Mesenchymal stem cell (in vitro differentiated cells and primary cell): ENCODE measurements around the gene LHX1.

Experiments
- DNase-seq: peaks from one replicate; pipeline ENCODE4 v3.0.0-alpha.2; 2013
- H2AFZ ChIP-seq: one replicate; pipeline ENCODE4 v1.6.1; 2013; ENCODE audit warnings: low read depth, mild to moderate bottlenecking, control low read depth, inconsistent platforms, low read length, moderate library complexity
- H2AK5ac ChIP-seq: 2 replicates; pipeline ENCODE4 v1.6.1; 2013; ENCODE audit warnings: low read length, moderate library complexity, mild to moderate bottlenecking, inconsistent platforms; ENCODE audit not compliant: severe bottlenecking
- H2BK120ac ChIP-seq: one replicate; pipeline ENCODE4 v1.6.1; 2013; ENCODE audit warnings: low read depth, mild to moderate bottlenecking, inconsistent platforms, low read length, moderate library complexity
- H2BK12ac ChIP-seq, 2 experiments: one replicate each; pipeline ENCODE4 v1.6.1; 2013; ENCODE audit warnings: inconsistent platforms in 2 of 2, low read length in 2 of 2, mild to moderate bottlenecking in 2 of 2, moderate library complexity in 2 of 2, control low read depth in 1 of 2
- H2BK15ac ChIP-seq: one replicate; pipeline ENCODE4 v1.6.1; 2013; ENCODE audit warnings: mild to moderate bottlenecking, low read depth, inconsistent platforms; ENCODE audit not compliant: poor library complexity, severe bottlenecking
- H2BK5ac ChIP-seq: 2 replicates; pipeline ENCODE4 v1.6.1; 2013; ENCODE audit warnings: low read depth, mild to moderate bottlenecking, low read length, control low read depth, inconsistent platforms; ENCODE audit not compliant: poor library complexity, severe bottlenecking
- H3K14ac ChIP-seq, 2 experiments: one replicate each; pipeline ENCODE4 v1.6.1; 2013; ENCODE audit warnings: inconsistent platforms in 2 of 2, low read length in 2 of 2, control low read depth in 1 of 2, mild to moderate bottlenecking in 1 of 2, moderate library complexity in 1 of 2
- H3K18ac ChIP-seq, 2 experiments: one replicate each; pipeline ENCODE4 v1.6.1; 2013; ENCODE audit warnings: inconsistent platforms in 2 of 2, low read length in 2 of 2, control low read depth in 1 of 2, low read depth in 1 of 2, mild to moderate bottlenecking in 1 of 2
- H3K23ac ChIP-seq, 2 experiments: one replicate each; pipeline ENCODE4 v1.6.1; 2013; ENCODE audit warnings: inconsistent platforms in 2 of 2, low read length in 2 of 2, mild to moderate bottlenecking in 2 of 2, moderate library complexity in 2 of 2, control low read depth in 1 of 2
- H3K27ac ChIP-seq: 2 replicates; pipeline ENCODE4 v1.5.1; 2013; ENCODE audit warnings: mild to moderate bottlenecking, moderate library complexity, low read length, control low read depth, inconsistent platforms; ENCODE audit not compliant: poor library complexity, severe bottlenecking
- H3K27me3 ChIP-seq, 2 experiments: 2 replicates each; pipeline versions ENCODE4 v1.6.1 to v1.7.0; 2013; ENCODE audit warnings: low read length in 2 of 2, mild to moderate bottlenecking in 2 of 2, moderate library complexity in 2 of 2, control low read depth in 1 of 2, inconsistent platforms in 1 of 2; ENCODE audit not compliant: control insufficient read depth in 1 of 2, insufficient read depth in 1 of 2
- H3K36me3 ChIP-seq, 2 experiments: 2 replicates each; pipeline versions ENCODE4 v1.6.1 to v1.7.0; 2013; ENCODE audit warnings: low read length in 2 of 2, control low read depth in 1 of 2, inconsistent platforms in 1 of 2, low read depth in 1 of 2, mild to moderate bottlenecking in 1 of 2; ENCODE audit not compliant: insufficient read depth in 2 of 2, control insufficient read depth in 1 of 2
- H3K4ac ChIP-seq, 2 experiments: one replicate each; pipeline ENCODE4 v1.6.1; 2013; ENCODE audit warnings: inconsistent platforms in 2 of 2, low read length in 2 of 2, mild to moderate bottlenecking in 2 of 2, moderate library complexity in 2 of 2, control low read depth in 1 of 2, low read depth in 1 of 2
- H3K4me1 ChIP-seq: 2 replicates; pipeline ENCODE4 v1.6.1; 2013; ENCODE audit warnings: low read depth, low read length, control low read depth; ENCODE audit not compliant: control insufficient read depth, insufficient read depth
- H3K4me2 ChIP-seq: 2 replicates; pipeline ENCODE4 v1.6.1; 2013; ENCODE audit warnings: low read length, mild to moderate bottlenecking, inconsistent platforms; ENCODE audit not compliant: poor library complexity, severe bottlenecking
- H3K4me3 ChIP-seq, 2 experiments: 2 replicates each; pipeline versions ENCODE4 v1.5.1 to v1.7.0; 2013; ENCODE audit warnings: low read length in 2 of 2, mild to moderate bottlenecking in 2 of 2, control low read depth in 1 of 2, low read depth in 1 of 2; ENCODE audit not compliant: insufficient read depth in 1 of 2
- H3K79me1 ChIP-seq: replicated peaks from 2 replicates; pipeline ENCODE4 v1.6.1; 2013; ENCODE audit warnings: mild to moderate bottlenecking, control low read depth, low read length, inconsistent platforms; ENCODE audit not compliant: poor library complexity, severe bottlenecking
- H3K9ac ChIP-seq: 2 replicates; pipeline ENCODE4 v1.7.0; 2013; ENCODE audit warnings: mild to moderate bottlenecking, low read length, moderate library complexity
- H3K9me3 ChIP-seq: 2 replicates; pipeline ENCODE4 v1.7.0; 2013; ENCODE audit warnings: mild to moderate bottlenecking, low read length; ENCODE audit not compliant: control insufficient read depth
- H4K8ac ChIP-seq: one replicate; pipeline ENCODE4 v1.6.1; 2013; ENCODE audit warnings: inconsistent platforms, mild to moderate bottlenecking, low read length, moderate library complexity
- H4K91ac ChIP-seq: one replicate; pipeline ENCODE4 v1.6.1; 2013; ENCODE audit warnings: mild to moderate bottlenecking, low read length, inconsistent platforms
- WGBS: methylation state at CpG from one replicate; pipeline ENCODE4 v1.1.7; 2013; ENCODE audit warnings: mixed read lengths; 5-methylcytosine and 5-hydroxymethylcytosine counted together

LHX1 gene

GRCh38 chr17:36923814-36924221, 13.5 kb upstream of the LHX1 start:
- no peak for DNase-seq
- Histone ChIP-seq H3K36me3 (no peaks in the 10 kb centered on the region), H3K27me3 (peaks cover 0 to 92% of the 10 kb centered on the region in 2 experiments), H3K4me1 (peaks cover 41% of the 10 kb centered on the region), H3K4ac (no peak overlapping the region), H3K23ac (no peak overlapping the region), H2BK5ac (no peak overlapping the region), H2BK12ac (no peak overlapping the region), H2AK5ac (no peak overlapping the region), H3K9me3 (no peaks in the 10 kb centered on the region), H4K8ac (no peak overlapping the region), H4K91ac (no peak overlapping the region), H2AFZ (no peak overlapping the region), H3K4me2 (no peak overlapping the region), H3K4me3 (no peak overlapping the region), H2BK120ac (no peak overlapping the region), H3K9ac (no peak overlapping the region), H3K27ac (no peak overlapping the region), H3K18ac (no peak overlapping the region), H3K14ac (no peak overlapping the region), H3K79me1 (no peaks in the 10 kb centered on the region), H2BK15ac (no peak overlapping the region)
- 74% methylated on average over 5 of the region's 5 CpGs for WGBS

DNA sequence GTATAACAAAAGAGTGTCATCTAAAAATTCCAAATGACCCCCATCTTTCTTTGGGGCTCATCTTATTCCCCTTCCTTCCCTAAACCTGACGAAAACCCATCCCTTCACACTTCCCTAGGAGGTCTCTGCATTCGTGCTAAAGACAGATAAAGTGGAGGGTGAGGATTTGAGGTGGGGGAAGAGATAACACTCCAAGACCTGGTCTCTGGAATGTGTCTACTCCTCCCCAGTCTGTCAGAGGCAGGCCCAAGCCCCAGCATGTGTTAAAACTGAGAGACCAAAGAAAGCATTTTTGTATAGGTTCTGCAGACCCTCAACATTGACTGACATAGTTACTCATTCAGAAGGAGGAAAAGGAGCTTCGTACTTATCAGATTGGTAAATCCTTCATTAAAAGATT, 11.0 kb upstream of the LHX1 start:
- no peak for DNase-seq
- 50% methylated on average over 1 of the region's 3 CpGs for WGBS
- H2BK15ac ChIP-seq: no peak overlapping the region
- H3K4me1 ChIP-seq: peaks cover 23% of the 10 kb centered on the region
- H4K8ac ChIP-seq: no peak overlapping the region
- no peak overlapping the region for H3K23ac ChIP-seq
- no peak overlapping the region for H3K4me2 ChIP-seq
- H2AK5ac ChIP-seq: no peak overlapping the region
- H2BK12ac ChIP-seq: no peak overlapping the region
- peaks cover 23 to 93% of the 10 kb centered on the region in 2 experiments for H3K27me3 ChIP-seq
- H3K14ac ChIP-seq: no peak overlapping the region
- H2AFZ ChIP-seq: no peak overlapping the region
- no peak overlapping the region for H3K4ac ChIP-seq
- H3K27ac ChIP-seq: no peak overlapping the region
- no peaks in the 10 kb centered on the region for H3K36me3 ChIP-seq
- no peak overlapping the region for H3K18ac ChIP-seq
- no peaks in the 10 kb centered on the region for H3K79me1 ChIP-seq
- no peak overlapping the region for H2BK5ac ChIP-seq
- no peak overlapping the region for H3K9ac ChIP-seq
- H2BK120ac ChIP-seq: no peak overlapping the region
- no peak overlapping the region for H3K4me3 ChIP-seq
- H3K9me3 ChIP-seq: no peaks in the 10 kb centered on the region
- no peak overlapping the region for H4K91ac ChIP-seq

DNA sequence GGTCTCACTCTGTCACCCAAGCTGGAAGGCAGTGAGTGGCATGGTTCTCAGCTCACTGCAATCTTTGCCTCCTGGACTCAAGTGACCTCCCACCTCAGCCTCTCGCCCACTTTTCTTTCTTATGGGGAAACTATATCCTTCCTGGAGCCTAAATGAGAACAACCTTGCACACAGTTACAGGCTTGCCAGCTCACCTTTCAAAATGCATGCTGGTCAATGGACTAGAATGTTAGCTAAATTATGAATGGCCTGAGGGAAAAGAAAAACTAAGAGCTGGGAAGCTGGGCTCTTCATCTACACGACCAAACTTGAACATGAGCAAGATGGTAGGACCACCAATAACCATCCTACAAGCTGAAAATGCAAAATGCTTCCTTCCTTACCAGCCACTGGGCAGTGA, 10.6 kb upstream of the LHX1 start:
- no peak for DNase-seq
- Histone ChIP-seq H2BK15ac (no peak overlapping the region), H2BK120ac (no peak overlapping the region), H3K9me3 (no peaks in the 10 kb centered on the region), H3K79me1 (no peaks in the 10 kb centered on the region), H3K27ac (no peak overlapping the region), H2AK5ac (no peak overlapping the region), H3K4me2 (no peak overlapping the region), H4K91ac (no peak overlapping the region), H2BK12ac (no peak overlapping the region), H3K14ac (no peak overlapping the region), H3K4ac (no peak overlapping the region), H2BK5ac (no peak overlapping the region), H3K4me3 (no peak overlapping the region), H3K36me3 (no peaks in the 10 kb centered on the region), H3K23ac (no peak overlapping the region), H3K9ac (no peak overlapping the region), H3K18ac (no peak overlapping the region), H3K4me1 (peaks cover 18% of the 10 kb centered on the region), H3K27me3 (peaks cover 28 to 93% of the 10 kb centered on the region in 2 experiments), H4K8ac (no peak overlapping the region), H2AFZ (no peak overlapping the region)
- 92% methylated on average over 1 of the region's 2 CpGs for WGBS

GRCh38 chr17:36928471-36929345, 8.6 kb upstream of the LHX1 start:
- Histone ChIP-seq H2AK5ac (no peak overlapping the region), H3K4me1 (peaks cover 23% of the 10 kb centered on the region), H3K14ac (no peak overlapping the region), H2BK120ac (no peak overlapping the region), H3K36me3 (no peaks in the 10 kb centered on the region), H2BK15ac (no peak overlapping the region), H4K91ac (no peak overlapping the region), H3K79me1 (no peaks in the 10 kb centered on the region), H3K4me3 (peak overlapping the region in 1 of 2 experiments; percentile 51), H3K27ac (no peak overlapping the region), H3K23ac (no peak overlapping the region), H3K4me2 (no peak overlapping the region), H2BK12ac (no peak overlapping the region), H3K9ac (no peak overlapping the region), H4K8ac (no peak overlapping the region), H2AFZ (no peak overlapping the region), H3K9me3 (no peaks in the 10 kb centered on the region), H3K4ac (no peak overlapping the region), H2BK5ac (no peak overlapping the region), H3K18ac (no peak overlapping the region), H3K27me3 (peaks cover 48 to 93% of the 10 kb centered on the region in 2 experiments)
- 70% methylated on average over 11 of the region's 13 CpGs for whole genome bisulfite sequencing
- DNase-seq: no peak
